Posterior vena cava (tissue), 2 donors: Measurements from ENCODE around the gene NTM. TPM values are rescaled to one million over a fixed set of nuclear protein-coding genes. Genes with fewer than 3 reads are reported as not detected.

Source experiments
- DNase-seq: peaks from one replicate; pipeline ENCODE4 v3.0.0-alpha.2; 2020; ENCODE audit warnings: low spot score
- intact Hi-C, 2 donors: fragments of 100-400 bp; cut with DNase I; formaldehyde crosslinking; loops; one replicate each; pipeline versions ENCODE4 v1.14.1 to v1.14.2; 2022 to 2023
- total RNA-seq, 2 donors: library from RNA; stranded (reverse); fragmentation: NEBNext Ultra II Directional; extraction: Animal tissue kit (Norgen Biotek cat#: 25700); gene quantifications; one replicate each; pipeline ENCODE4 v1.2.1, GENCODE V29; 2021
- donor health status: DM: yes; HTN: yes; CAD: no.
- donor health status: DM: yes; HTN: yes; CAD: no.

Gene NTM
- total RNA-seq, 2 donors from 2014 or later, result 8.2 to 16.1 TPM

DNA sequence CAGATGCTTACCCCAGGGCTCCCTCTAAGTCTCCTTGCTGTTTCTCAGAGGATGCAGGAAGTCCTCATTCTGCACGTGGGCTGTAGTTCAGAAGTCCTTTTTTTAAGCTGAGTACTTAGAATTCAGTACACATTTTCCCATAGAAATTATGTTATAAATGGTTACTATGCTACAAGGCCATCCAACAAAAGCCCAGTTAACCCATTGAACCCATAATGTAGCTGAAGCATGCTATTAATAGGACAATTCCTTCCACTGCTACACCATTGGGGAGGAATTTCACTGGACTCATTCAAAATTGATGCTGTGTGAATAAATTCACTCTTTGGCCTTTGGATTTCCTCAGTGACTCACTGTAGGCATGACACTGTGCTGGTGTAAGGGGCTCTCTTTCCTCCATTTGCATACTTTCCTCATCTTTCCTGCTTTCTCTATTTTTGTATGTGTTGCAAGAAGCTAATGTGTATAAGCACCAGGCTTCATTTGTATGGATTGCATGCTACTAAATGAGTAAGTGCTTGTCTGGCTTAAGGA lies 148.0 kb downstream of the NTM start:
- intact Hi-C loops, result no loop called here
- DNase-seq, result no peak

DNA sequence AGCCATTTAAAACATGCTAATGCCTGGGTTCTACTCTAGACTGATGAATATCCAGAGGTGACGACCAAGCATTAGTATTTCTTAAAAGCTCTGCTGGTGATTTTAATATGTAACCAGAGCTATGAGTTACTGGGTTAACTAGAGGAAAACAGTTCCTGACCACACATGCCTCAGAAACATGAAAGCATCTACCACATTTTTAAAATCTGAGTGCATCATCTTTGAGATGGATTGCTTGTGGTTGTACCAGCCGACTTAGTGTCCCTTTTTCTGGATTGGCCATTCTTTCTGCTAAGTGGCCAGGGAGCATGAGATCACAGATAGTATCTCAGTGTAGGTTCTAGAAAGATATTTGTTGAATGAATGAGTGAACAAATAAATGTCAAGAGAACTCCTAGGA lies 152.4 kb downstream of the NTM start:
- intact Hi-C loops, result no loop called here
- no peak for DNase-seq

DNA sequence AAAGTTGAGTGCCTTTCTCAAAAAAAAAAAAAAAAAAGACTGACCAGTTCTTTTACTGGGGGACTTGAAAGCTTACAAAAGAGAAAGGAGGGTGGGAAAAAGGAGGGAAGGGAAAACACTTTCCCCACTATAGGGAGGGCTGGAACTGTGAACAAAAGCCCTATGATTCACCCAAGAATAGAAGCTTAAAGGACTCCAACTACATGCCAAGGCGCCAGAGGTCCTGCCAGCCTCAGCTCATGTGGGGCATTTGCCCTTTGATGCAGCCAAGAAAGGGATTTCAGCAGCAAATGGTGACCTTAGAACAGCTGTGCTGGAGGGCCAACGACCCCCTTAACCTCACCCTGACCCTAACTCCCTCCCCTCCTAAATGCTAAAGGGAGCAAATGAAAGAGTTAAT lies 160.0 kb downstream of the NTM start:
- DNase-seq, result no peak
- intact Hi-C loops, result no loop called here

DNA sequence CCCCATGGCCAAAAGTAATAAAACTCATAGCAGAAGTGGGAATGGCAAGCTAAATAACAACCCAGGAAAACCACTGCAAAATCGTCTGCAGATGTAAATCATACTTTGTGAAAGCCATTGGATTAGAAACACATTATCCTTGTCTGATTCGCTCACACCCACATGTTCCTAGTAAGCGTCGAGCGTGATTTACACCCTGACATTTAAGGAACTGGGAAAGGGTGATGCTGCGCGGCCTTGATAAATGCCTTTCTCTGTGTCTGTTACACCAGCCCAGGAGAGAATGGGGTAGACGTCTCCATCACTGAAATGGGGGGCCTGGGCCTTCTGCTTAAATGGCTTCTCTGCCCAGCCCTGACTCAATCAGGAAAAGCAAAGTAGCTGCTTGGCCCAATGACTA lies 162.7 kb downstream of the NTM start:
- intact Hi-C loops, result no loop called here
- no peak for DNase-seq

DNA sequence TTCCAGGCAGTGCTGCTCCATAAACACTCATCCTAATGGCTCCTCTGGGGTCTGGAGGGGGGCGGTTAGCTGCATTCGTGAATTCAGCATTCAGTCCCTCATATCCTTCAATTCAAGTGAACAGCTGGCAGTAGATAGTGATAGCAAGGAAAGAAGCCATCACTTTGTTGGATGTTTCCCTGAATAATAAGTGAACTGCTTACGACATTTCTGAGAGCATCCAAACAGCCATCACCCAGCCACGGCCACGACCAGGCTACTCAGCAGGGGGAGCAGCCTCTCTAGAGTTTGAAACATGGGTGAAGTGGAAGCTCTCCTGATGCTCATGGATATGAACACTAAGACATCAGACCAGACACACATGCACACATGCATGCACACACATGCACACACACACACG lies 163.6 kb downstream of the NTM start:
- DNase-seq, result no peak
- intact Hi-C loops, result no loop called here

- DNase-seq, result no peak
Observed at GRCh38 chr11:131534611-131535010, 164.2 kb downstream of the NTM start.

DNA sequence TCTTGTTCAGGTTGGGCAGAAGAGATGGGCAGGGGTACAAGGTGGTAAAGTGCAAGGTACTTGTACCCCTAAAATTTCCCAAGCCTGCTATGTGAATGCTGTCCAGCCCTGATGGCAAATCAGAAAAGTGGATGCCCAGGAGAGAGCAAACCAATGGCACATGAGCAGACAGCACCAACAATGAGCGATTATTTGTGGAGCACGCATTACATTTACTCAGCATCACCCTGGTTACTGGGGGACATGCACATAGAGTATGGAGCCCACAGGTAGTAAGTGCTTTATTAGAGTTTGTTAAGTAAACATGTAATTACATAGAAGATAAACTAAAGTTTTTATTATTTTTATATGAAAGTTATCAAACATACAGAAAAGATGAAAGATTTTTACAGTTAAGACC lies 165.7 kb downstream of the NTM start:
- DNase-seq, result no peak
- intact Hi-C loops, result no loop called here

More at GRCh38 chr11:131534611-131535010, 164.2 kb downstream of the NTM start:
- intact Hi-C loops, result no loop called here

GRCh38 chr11:131537196-131537595 lies 166.8 kb downstream of the NTM start:
- intact Hi-C loops, result no loop called here
- DNase-seq, result no peak

DNA sequence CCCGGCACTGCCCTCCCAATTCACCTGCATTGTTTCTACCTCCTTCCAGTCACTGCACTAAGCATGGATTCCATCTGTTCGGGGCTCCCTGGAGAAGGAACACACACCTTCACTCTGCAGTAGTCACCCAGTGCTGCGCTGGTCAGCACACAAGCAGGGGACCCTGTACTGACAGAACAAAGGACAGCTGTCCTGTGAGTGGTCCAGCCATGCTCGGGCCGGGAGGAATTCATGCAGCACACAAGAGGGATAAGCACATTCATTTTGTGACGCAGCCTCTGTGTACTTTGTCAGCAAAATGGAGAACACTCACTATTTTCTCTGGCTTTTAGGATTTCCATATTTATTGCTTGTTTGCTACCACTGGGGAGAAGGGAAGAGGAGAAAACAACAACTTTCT lies 167.3 kb downstream of the NTM start:
- DNase-seq, result no peak
- intact Hi-C loops, result no loop called here

GRCh38 chr11:131538322-131538721 lies 167.9 kb downstream of the NTM start:
- DNase-seq, result no peak
- intact Hi-C loops, result no loop called here

DNA sequence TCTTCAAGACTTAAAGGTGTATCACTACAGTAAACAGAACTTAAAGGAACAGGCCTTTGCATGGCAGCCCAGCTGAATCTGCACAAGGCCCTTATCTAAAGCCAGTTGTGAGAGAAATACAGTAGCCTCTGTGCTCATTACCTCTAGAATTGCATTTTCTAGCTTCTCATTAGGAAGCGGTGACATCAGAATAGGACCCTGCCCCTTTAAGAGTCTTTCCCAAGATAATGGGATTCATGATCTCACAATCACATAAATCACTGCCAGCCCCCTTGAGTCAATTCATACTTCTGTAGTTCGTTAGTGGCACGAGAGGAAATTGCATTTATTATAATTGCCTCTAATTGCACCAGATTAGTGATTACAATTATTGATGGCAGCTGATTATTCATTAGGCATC lies 170.3 kb downstream of the NTM start:
- no peak for DNase-seq
- intact Hi-C loops, result no loop called here

DNA sequence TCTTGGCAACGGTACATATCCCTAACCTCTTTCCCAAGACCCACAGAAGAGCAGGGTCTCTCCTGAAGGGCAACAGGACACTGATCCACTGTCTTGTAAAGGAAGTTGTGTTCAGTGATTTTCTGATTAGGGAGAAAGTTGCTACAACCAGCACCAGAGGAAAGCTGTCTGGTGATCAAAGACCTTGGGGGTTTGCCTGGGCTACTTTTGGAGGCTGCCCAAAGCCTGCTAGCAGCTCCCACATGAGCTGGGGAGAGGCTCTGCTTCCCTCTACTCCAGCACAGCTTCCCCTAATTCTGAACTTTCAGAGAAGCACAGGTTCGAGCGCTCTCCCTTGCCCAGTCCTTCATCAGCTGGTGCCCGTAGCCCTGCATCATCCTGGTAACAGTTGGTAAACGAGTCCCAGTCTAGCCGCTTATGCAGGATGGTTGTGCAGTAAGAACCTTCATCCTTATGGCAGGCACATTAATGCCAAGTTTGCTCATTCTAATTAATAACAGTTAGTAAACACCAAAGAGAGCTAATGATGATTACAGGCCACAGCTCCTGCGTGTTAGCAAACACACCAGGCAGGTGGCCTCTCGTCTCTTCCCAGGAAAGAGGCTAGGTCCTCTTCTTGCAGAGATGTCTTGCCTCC lies 173.1 kb downstream of the NTM start:
- intact Hi-C loops, result no loop called here
- DNase-seq, result no peak

GRCh38 chr11:131544591-131544990 lies 174.2 kb downstream of the NTM start:
- intact Hi-C loops, result no loop called here
- DNase-seq, result no peak

GRCh38 chr11:131546218-131546895 lies 175.9 kb downstream of the NTM start:
- intact Hi-C loops, result no loop called here

DNA sequence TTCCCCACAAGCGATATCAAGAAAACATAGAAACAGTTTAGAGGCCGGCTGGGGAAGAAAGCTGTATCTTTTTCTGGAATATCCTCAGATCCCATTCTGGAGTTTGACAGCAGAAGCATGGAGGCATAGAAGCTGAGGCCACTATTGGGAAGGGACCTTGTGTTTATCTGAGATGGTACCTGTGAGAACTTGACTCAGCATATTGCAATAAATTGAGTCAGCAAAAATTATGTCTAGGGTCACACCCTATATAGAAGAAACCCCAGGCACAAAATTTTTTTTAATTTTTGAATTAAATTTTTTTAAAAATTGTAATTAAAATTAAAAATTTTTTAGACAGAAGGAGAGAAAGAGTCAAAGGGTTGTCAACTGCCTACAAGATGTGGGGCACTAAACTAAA lies 178.7 kb downstream of the NTM start:
- no peak for DNase-seq
- intact Hi-C loops, result no loop called here

More at GRCh38 chr11:131546218-131546895, 175.9 kb downstream of the NTM start:
- DNase-seq, result no peak

GRCh38 chr11:131549770-131550169 lies 179.4 kb downstream of the NTM start:
- DNase-seq, result no peak
- intact Hi-C loops, result no loop called here

DNA sequence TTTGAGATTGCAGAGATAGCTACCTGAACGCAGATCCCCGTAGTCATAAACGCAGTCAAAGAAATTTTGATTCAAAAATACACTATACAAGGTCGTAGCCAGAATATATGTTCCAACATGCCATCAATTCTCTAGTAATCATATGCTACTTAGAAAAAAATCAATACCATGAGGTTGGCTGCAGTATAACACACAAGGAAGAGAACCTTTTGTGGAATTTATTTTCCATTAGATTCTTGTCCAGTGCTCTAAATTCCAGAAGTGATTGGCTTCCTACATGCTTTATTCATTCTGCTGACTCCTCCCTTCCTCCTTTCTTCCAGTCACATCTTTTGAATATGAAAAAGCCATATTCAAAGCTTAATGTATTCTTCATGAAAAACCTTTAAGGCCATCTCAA lies 189.9 kb downstream of the NTM start:
- DNase-seq, result no peak
- intact Hi-C loops, result no loop called here

DNA sequence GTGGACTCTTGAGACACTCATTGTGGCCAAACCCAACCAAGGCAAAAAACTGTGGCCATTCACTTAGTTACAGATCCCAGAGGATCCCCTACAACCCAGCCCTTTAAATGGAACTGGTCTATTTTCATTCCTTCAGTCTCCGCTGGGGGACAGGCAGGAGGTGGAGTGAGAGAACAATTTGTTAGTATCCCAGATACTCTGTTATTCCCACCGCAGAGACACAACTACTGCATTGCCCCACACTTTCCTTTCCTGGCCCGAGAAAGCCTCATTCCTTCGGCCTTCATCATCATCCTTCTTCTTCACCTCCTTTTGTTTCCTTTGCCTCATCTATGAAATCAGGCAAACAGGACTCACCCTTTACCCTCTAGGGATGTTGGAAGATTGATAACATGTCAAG lies 191.1 kb downstream of the NTM start:
- no peak for DNase-seq
- intact Hi-C loops, result no loop called here

- DNase-seq, result no peak
- intact Hi-C loops, result no loop called here
Observed at GRCh38 chr11:131561972-131562371, 191.6 kb downstream of the NTM start.

DNA sequence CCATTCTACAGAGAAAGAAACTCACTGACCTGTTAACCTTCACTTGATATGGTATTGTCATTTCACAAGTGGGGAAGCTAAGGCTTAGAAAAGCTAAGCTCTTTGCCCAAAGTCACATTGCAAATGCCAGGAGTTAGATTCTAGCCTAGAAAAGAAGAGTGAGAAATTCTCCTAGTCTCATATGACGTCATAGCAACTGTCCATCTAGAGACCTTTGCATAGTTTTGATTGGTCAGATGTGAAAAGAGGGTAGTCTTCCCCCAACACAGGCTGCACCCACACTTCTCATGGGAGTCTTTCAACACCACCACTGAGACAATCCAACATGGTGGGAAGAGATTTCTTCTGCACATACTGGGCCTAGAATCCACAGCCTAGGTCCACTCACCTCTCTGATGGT lies 197.9 kb downstream of the NTM start:
- intact Hi-C loops, result no loop called here
- DNase-seq, result no peak

GRCh38 chr11:131571571-131571970 lies 201.2 kb downstream of the NTM start:
- intact Hi-C loops, result no loop called here
- DNase-seq, result no peak
